ENCODE data around the gene SRRD.

GRCh38 chr22:26485013-26485412 lies 1.3 kb downstream of the SRRD start:
- no peak for TF ChIP-seq CTCF (CRISPR knock-in tag; IDR thresholded peaks at IDR 0.05)
- no peak for TF ChIP-seq ZNF512 (CRISPR knock-in tag; IDR thresholded peaks at IDR 0.05)
- TF ChIP-seq POLR2AphosphoS5 (IDR thresholded peaks at IDR 0.05; ENCODE audit: low read depth, low read length), result no peak
